Measurements from ENCODE around the gene MEPCE.
"Not testable (repeated sequence)": the region's sequence is repeated elsewhere in the genome, so short reads cannot be mapped to it uniquely, and the experiment has no call there.

The MEPCE gene

GRCh38 chr7:100429637-100430492, at the start of gene MEPCE:
Gene MEPCE (plus strand): TSS chr7:100429831. CDS start chr7:100430019, 188 bp downstream.
- DNase-seq (ENCODE audit: low spot score) = peak; percentile 94

- peak; percentile 38 for DNase-seq (ENCODE audit: low spot score)
Observed at GRCh38 chr7:100380196-100380595, 49.4 kb upstream of the MEPCE start.

GRCh38 chr7:100381531-100382233, 47.9 kb upstream of the MEPCE start:
- not testable (repeated sequence) for DNase-seq (ENCODE audit: low spot score)

GRCh38 chr7:100382234-100382853, 47.3 kb upstream of the MEPCE start:
- DNase-seq (ENCODE audit: low spot score) = not testable (repeated sequence)

- DNase-seq (ENCODE audit: low spot score) = no peak
Observed at GRCh38 chr7:100384628-100385294, 44.9 kb upstream of the MEPCE start.

GRCh38 chr7:100386940-100387339, 42.7 kb upstream of the MEPCE start:
- no peak for DNase-seq (ENCODE audit: low spot score)

- no peak for DNase-seq (ENCODE audit: low spot score)
Observed at GRCh38 chr7:100387695-100388094, 41.9 kb upstream of the MEPCE start.

- DNase-seq (ENCODE audit: low spot score) = no peak
Observed at GRCh38 chr7:100389437-100390088, 40.1 kb upstream of the MEPCE start.

- DNase-seq (ENCODE audit: low spot score) = no peak
Observed at GRCh38 chr7:100390286-100391009, 39.2 kb upstream of the MEPCE start.

- DNase-seq (ENCODE audit: low spot score) = no peak
Observed at GRCh38 chr7:100393233-100393905, 36.3 kb upstream of the MEPCE start.

- no peak for DNase-seq (ENCODE audit: low spot score)
Observed at GRCh38 chr7:100394077-100394476, 35.6 kb upstream of the MEPCE start.

GRCh38 chr7:100396421-100396982, 33.1 kb upstream of the MEPCE start:
- no peak for DNase-seq (ENCODE audit: low spot score)

GRCh38 chr7:100397315-100398081, 32.1 kb upstream of the MEPCE start:
- no peak for DNase-seq (ENCODE audit: low spot score)

GRCh38 chr7:100398239-100398638, 31.4 kb upstream of the MEPCE start:
- no peak for DNase-seq (ENCODE audit: low spot score)

- no peak for DNase-seq (ENCODE audit: low spot score)
Observed at GRCh38 chr7:100400041-100400440, 29.6 kb upstream of the MEPCE start.

GRCh38 chr7:100400656-100401055, 29.0 kb upstream of the MEPCE start:
- no peak for DNase-seq (ENCODE audit: low spot score)

GRCh38 chr7:100401811-100402210, 27.8 kb upstream of the MEPCE start:
- DNase-seq (ENCODE audit: low spot score) = no peak

GRCh38 chr7:100402241-100402640, 27.4 kb upstream of the MEPCE start:
- DNase-seq (ENCODE audit: low spot score) = no peak

- DNase-seq (ENCODE audit: low spot score) = no peak
Observed at GRCh38 chr7:100406767-100407166, 22.9 kb upstream of the MEPCE start.
